Measurements from ENCODE around the gene HOXB3. TPM values are rescaled to one million over a fixed set of nuclear protein-coding genes. Genes with fewer than 3 reads are reported as not detected.
"Not testable (repeated sequence)": the region's sequence is repeated elsewhere in the genome, so short reads cannot be mapped to it uniquely, and the experiment has no call there.

HOXB3 gene
- total RNA-seq, 4 donors from 2014 or later, result 37.0 to 89.3 (median 65.4) TPM

- TF ChIP-seq POLR2A (IDR thresholded peaks at IDR 0.05), result no peak
- TF ChIP-seq, protein P1, sequence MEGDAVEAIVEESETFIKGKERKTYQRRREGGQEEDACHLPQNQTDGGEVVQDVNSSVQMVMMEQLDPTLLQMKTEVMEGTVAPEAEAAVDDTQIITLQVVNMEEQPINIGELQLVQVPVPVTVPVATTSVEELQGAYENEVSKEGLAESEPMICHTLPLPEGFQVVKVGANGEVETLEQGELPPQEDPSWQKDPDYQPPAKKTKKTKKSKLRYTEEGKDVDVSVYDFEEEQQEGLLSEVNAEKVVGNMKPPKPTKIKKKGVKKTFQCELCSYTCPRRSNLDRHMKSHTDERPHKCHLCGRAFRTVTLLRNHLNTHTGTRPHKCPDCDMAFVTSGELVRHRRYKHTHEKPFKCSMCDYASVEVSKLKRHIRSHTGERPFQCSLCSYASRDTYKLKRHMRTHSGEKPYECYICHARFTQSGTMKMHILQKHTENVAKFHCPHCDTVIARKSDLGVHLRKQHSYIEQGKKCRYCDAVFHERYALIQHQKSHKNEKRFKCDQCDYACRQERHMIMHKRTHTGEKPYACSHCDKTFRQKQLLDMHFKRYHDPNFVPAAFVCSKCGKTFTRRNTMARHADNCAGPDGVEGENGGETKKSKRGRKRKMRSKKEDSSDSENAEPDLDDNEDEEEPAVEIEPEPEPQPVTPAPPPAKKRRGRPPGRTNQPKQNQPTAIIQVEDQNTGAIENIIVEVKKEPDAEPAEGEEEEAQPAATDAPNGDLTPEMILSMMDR (IDR thresholded peaks at IDR 0.05), result no peak
- H3K9me3 ChIP-seq, result no peaks in the 10 kb centered on the region
- no peak for DNase-seq
- H3K4me1 ChIP-seq, result peaks cover 0 to 5% (median 0%) of the 10 kb centered on the region in 4 donors
- H3K27me3 ChIP-seq, result no peaks in the 10 kb centered on the region
- H3K27ac ChIP-seq, result no peak overlapping the region
- H3K4me3 ChIP-seq, result no peak overlapping the region
- no peaks in the 10 kb centered on the region for H3K36me3 ChIP-seq
These were observed 50.9 kb downstream of the HOXB3 start for GRCh38 chr17:48539177-48539576.

GRCh38 chr17:48537316-48537715 lies 52.7 kb downstream of the HOXB3 start:
- Histone ChIP-seq H3K27ac (no peak overlapping the region), H3K27me3 (no peaks in the 10 kb centered on the region), H3K4me3 (no peak overlapping the region), H3K36me3 (no peaks in the 10 kb centered on the region), H3K4me1 (no peaks in the 10 kb centered on the region), H3K9me3 (no peaks in the 10 kb centered on the region)
- DNase-seq, result no peak
- TF ChIP-seq, protein P1 (IDR thresholded peaks at IDR 0.05), result no peak
- TF ChIP-seq POLR2A (IDR thresholded peaks at IDR 0.05), result no peak

DNA sequence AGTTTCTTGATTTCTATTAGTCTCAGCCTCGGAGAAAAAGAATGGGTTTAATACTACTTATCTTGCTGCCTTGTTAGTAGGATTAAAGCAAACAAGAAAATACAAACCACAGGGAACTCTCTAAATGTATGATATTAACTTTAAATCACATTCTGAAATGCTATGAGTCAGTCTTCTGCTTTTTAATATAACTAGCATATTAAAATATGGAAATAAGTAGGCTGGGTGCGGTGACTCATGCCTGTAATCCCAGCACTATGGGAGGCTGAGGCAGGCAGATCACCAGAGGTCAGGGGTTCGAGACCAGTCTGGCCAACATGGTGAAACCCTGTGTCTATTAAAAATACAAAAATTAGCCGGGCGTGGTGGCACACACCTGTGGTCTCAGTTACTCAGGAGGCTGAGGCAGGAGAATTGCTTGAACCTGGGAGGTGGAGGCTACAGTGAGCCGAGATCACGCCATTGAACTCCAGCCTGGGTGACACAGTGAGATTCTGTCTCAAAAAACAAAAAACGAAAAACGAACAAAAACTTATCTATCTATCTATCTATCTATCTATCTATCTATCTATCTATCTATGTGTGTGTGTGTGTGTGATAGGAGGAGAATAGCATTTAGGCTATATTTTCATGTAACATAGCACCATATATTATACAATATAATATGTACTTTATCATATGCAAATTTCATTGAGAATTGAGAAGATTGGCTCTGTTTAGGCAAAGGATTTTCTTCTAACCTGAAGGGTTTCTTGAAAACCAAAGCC lies 54.1 kb downstream of the HOXB3 start:
- H3K36me3 ChIP-seq, H3K4me3 ChIP-seq, H3K4me1 ChIP-seq, H3K9me3 ChIP-seq, H3K27me3 ChIP-seq, H3K27ac ChIP-seq, DNase-seq: not testable (repeated sequence)

DNA sequence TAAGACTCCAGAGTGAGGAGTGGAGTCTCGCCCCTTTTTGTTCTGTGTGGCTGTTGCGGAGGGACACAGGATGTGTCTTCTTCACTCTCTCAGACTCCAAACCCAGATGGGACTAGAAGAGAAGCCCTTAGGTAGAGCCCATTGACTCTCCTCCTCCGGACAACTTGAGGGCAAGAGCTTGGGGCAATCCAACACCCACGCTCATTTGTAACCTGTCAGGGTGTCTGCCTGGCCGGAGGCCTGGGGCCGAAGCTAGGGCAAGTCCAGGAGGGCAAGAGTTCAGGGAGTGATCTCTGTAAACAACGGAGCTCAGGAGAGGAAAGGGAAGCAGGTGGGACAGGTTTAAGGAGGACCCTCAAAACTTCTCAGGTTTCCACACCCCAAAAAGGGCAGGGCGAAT lies 57.8 kb downstream of the HOXB3 start:
- H3K27me3 ChIP-seq, result no peaks in the 10 kb centered on the region
- no peaks in the 10 kb centered on the region for H3K4me1 ChIP-seq
- H3K27ac ChIP-seq, result no peak overlapping the region
- TF ChIP-seq, protein P1 (IDR thresholded peaks at IDR 0.05), result no peak
- no peak for TF ChIP-seq POLR2A (IDR thresholded peaks at IDR 0.05)
- no peak overlapping the region for H3K4me3 ChIP-seq
- H3K36me3 ChIP-seq, result no peaks in the 10 kb centered on the region
- no peaks in the 10 kb centered on the region for H3K9me3 ChIP-seq
- peak in 1 of 3 donors; percentile 19 for DNase-seq

- no peak for DNase-seq
- Histone ChIP-seq H3K27me3 (no peaks in the 10 kb centered on the region), H3K4me1 (peaks cover 0 to 6% (median 0%) of the 10 kb centered on the region in 4 donors), H3K9me3 (no peaks in the 10 kb centered on the region), H3K4me3 (no peak within 1 kb of the TSS), H3K27ac (no peak within 1 kb of the TSS), H3K36me3 (no peaks in the 10 kb centered on the region)
- TF ChIP-seq, protein P1 (IDR thresholded peaks at IDR 0.05), result no peak
- no peak for TF ChIP-seq POLR2A (IDR thresholded peaks at IDR 0.05)
These were observed 59.2 kb downstream of the HOXB3 start, which contains the start of gene HOXB1 for GRCh38 chr17:48530887-48531272. Gene HOXB1, minus strand, starts transcription at chr17:48531011. Its CDS starts 107 bp downstream, at chr17:48530904.

DNA sequence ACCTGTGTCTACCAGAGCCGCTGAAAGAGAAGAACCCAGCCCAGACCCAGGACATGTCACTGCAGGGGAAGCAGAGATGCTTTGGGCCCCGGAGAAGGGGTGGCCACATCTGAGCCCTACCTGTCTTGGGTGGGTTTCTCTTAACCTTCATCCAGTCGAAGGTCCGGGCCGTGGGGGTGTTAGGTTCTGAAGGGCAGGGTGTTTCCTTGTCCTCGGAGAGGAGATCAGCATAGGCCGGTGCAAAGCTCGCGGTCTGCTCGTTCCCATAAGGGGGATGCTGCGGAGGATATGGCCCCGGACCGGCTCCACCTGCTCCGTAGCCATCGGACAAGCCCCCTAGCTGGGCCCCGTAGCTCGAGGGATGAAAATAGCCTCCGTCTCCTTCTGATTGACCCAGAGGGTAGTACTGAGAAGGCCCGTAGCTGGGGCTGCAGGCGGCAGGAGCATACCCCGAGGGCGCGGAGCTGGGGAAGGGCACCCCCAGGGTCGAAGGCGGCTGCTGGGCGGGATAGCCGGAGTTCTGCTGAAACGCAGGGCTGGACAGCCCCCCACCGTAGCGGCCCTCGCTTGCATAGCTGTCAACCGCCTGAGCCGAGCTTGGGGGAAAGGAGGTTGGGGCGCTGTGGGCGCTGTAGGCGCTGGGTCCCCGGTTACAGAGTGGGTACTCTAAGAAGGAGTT lies 59.7 kb downstream of the HOXB3 start:
- no peaks in the 10 kb centered on the region for H3K27me3 ChIP-seq
- TF ChIP-seq, protein P1 (IDR thresholded peaks at IDR 0.05), result no peak
- H3K4me1 ChIP-seq, result peaks cover 0 to 6% (median 0%) of the 10 kb centered on the region in 4 donors

More for the DNA sequence above, 59.7 kb downstream of the HOXB3 start:
- H3K36me3 ChIP-seq, result no peaks in the 10 kb centered on the region
- H3K27ac ChIP-seq, result no peak overlapping the region
- peak in 1 of 3 donors; percentile 37 for DNase-seq
- H3K4me3 ChIP-seq, result no peak overlapping the region
- no peaks in the 10 kb centered on the region for H3K9me3 ChIP-seq

All from Peyer's patch (tissue), 4 donors.